Daoy (cell line): Measurements from ENCODE around the gene IL12RB1. TPM values are rescaled to one million over a fixed set of nuclear protein-coding genes. Genes with fewer than 3 reads are reported as not detected.

ENCODE experiments used
- DNase-seq: peaks from one replicate; pipeline ENCODE4 v3.0.0-alpha.2; 2015; ENCODE audit warnings: low read depth
- total RNA-seq: library from RNA; depleted of rRNA; stranded (reverse); fragments of >200 nt; shearing (Covaris generic); gene quantifications from 2 replicates; pipeline ENCODE4 v1.2.3, GENCODE V29; 2014

The IL12RB1 gene
- total RNA-seq, 1 experiment from 2014 or later = 3.4 TPM

GRCh38 chr19:18089726-18090125 is 3.0 kb upstream of the IL12RB1 start:
- no peak for DNase-seq

- peak; percentile 27 for DNase-seq
Measured at GRCh38 chr19:18089096-18089541, 2.4 kb upstream of the IL12RB1 start.

- no peak for DNase-seq
Measured at GRCh38 chr19:18085702-18086457, 854 bp downstream of the IL12RB1 start.

- no peak for DNase-seq
Measured at GRCh38 chr19:18083929-18084684, 2.6 kb downstream of the IL12RB1 start.

DNA sequence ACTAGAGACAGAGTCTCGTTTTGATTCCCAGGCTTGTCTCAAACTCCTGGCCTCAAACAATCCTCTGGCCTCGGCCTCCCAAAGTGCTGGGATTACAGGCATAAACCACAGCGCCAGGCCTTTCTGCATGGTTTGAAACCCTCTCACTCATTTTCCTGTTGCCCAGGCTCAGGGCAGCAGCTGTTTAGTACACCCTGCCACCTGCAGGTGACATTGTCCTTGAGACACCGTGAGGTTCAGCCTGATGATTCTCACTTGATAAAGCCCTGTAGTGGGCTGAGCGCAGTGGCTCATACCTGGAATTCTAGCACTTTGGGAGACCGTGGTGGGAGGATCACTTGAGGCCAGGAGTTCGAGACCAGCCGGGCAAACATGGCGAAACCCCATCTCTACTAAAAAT is 12.5 kb downstream of the IL12RB1 start:
- DNase-seq = no peak

- no peak for DNase-seq
Measured at GRCh38 chr19:18073197-18073596, 13.5 kb downstream of the IL12RB1 start.

DNA sequence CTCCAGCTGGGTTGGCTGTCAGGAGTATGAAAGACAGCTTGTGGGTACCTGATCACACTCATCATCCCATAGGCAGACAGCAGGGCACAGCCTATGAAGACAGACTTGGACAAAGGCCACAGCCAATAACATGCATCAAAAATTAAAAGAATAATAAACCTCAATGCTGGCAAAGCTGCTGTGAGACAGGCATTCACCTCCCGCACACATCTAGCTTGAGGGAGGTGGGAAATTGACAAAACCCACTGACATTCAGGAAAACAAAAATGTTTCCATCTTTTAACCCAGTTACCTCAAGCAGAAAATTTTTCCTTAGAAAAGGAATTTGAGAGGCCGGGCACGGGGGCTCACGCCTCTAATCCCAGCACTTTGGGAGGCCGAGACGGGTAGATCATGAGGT is 14.4 kb downstream of the IL12RB1 start:
- DNase-seq = no peak

DNA sequence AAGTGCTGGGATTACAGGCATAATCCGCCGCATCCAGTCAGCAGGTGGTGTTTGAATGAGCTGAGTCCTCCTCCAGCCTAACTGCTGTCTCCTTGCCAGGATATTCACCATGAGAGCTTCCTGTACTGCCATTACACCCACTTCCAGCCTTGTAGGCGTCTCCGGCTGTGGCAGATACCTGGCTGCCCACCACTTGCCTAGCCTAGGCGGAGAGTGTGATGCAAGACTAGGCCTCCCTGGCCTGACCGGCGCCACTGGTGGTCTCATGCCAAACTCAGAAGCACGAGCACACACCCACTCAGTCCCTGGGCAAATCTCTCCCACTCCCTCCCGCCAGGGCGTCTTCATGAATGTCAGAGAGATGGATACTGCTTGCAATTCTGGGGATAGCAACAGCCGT is 16.6 kb downstream of the IL12RB1 start:
- DNase-seq = peak; percentile 28

- DNase-seq = no peak
Measured at GRCh38 chr19:18069383-18069782, 17.4 kb downstream of the IL12RB1 start.

GRCh38 chr19:18068395-18068794 is 18.3 kb downstream of the IL12RB1 start:
- no peak for DNase-seq

- no peak for DNase-seq
Measured at GRCh38 chr19:18065173-18065495, 21.6 kb downstream of the IL12RB1 start.

GRCh38 chr19:18063463-18063862 is 23.3 kb downstream of the IL12RB1 start:
- DNase-seq = peak; percentile 25

- no peak for DNase-seq
Measured at GRCh38 chr19:18062028-18062427, 24.7 kb downstream of the IL12RB1 start.

GRCh38 chr19:18060472-18060871 is 26.3 kb downstream of the IL12RB1 start:
- no peak for DNase-seq

GRCh38 chr19:18059902-18060301 is 26.8 kb downstream of the IL12RB1 start:
- no peak for DNase-seq

GRCh38 chr19:18059297-18059696 is 27.4 kb downstream of the IL12RB1 start:
- DNase-seq = no peak

GRCh38 chr19:18058208-18059009 is 28.3 kb downstream of the IL12RB1 start:
- DNase-seq = peak; percentile 81

- no peak for DNase-seq
Measured at GRCh38 chr19:18057557-18057956, 29.2 kb downstream of the IL12RB1 start.

DNA sequence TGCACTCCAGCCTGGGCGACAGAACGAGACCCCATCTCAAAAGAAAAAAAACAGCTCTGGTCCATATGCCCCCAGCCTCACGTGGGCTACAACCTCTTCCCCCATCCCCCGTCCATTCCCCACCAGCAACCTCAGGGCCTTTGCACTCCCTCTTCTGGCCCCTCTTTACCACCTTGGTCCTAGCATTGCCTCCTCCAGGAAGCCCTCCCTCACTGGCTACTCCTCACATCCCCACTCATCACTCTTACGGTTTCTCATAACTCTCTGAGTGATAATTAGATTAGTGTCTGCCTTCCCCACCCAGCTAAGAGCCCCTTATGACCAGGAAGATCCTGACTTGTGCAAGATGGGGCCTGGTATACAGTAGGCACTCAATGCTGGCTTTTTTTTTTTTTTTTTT is 30.8 kb downstream of the IL12RB1 start:
- DNase-seq = no peak

DNA sequence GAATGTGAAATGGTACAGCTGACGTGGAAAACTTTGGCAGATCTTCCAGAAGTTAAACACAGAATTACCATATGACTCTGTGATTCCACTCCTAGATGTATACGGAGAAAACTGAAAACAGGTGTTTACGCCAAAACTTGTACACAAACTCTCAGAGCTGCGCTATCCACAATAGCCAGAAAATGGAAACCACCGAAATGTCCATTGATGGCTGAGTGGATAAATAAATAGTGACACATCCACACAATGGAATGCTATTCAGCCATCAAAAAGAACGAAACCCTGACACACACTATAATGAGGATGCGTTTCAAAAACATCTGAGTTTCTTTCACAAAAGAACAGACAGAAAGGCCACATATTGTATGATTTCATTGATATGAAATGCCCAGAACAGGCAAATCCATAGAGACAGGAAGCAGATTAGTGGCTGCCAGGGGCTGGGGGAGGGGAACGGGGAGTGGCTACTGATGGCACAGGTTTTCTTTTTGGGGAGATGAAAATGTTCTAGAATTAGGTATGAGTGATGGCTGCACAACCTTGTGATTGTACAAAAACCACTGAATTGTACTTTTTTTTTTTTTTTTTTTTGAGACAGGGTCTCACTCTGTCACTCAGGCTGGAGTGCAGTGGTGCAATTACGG is 33.0 kb downstream of the IL12RB1 start:
- peak; percentile 26 for DNase-seq

DNA sequence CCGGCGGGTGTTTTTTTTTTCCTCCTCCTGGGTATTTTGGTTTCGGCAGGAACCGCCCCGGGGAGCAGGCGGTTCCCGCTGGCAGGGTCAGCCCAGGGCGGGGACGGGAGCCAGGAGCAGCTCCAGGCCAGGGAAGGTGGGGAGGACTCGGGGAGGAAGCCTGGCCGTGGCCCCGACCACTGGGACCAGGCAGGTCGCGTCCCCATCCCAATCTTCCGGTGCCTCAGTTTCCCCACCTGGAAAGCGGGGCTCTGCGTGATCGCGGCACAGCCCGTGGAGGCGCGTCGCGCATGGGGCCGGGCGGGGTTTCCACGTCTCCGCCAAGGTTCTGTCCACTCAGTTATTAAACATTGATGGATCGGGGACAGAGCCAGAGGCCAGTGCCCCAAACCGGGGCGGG is 34.8 kb downstream of the IL12RB1 start:
- no peak for DNase-seq

- peak; percentile 37 for DNase-seq
Measured at GRCh38 chr19:18049385-18049784, 37.3 kb downstream of the IL12RB1 start.
